NT2/D1 (cell line): Measurements from ENCODE around the gene TSPY8.
"Not testable (repeated sequence)": the region's sequence is repeated elsewhere in the genome, so short reads cannot be mapped to it uniquely, and the experiment has no call there.

Experiments
- DNase-seq: peaks from one replicate; pipeline ENCODE4 v3.0.0-alpha.2; 2011; ENCODE audit warnings: low read depth, low spot score
- H3K27me3 ChIP-seq: 2 replicates; pipeline ENCODE4 v1.6.0; 2011; ENCODE audit warnings: mild to moderate bottlenecking; ENCODE audit not compliant: insufficient read length, insufficient read depth
- H3K36me3 ChIP-seq: 2 replicates; pipeline ENCODE4 v1.6.1; 2011; ENCODE audit warnings: mild to moderate bottlenecking, low read length, mixed read lengths; ENCODE audit not compliant: insufficient read depth, insufficient read length
- H3K4me1 ChIP-seq: 2 replicates; pipeline ENCODE4 v1.5.1; 2011; ENCODE audit not compliant: insufficient read depth, insufficient read length
- H3K4me3 ChIP-seq: 2 replicates; pipeline ENCODE4 v1.5.1; 2011; ENCODE audit warnings: low read depth; ENCODE audit not compliant: insufficient read length
- H3K9ac ChIP-seq: 2 replicates; pipeline ENCODE4 v1.6.0; 2011; ENCODE audit warnings: low read depth; ENCODE audit not compliant: insufficient read length
- H3K9me3 ChIP-seq: 2 replicates; pipeline ENCODE4 v1.5.1; 2011; ENCODE audit warnings: mild to moderate bottlenecking, low read length; ENCODE audit not compliant: insufficient read depth
- SUZ12 ChIP-seq: IDR thresholded peaks from 2 replicates; pipeline ENCODE4 v1.6.1; 2011; ENCODE audit not compliant: insufficient read length, insufficient read depth; ENCODE audit errors: extremely low read depth
- YY1 ChIP-seq: IDR thresholded peaks from 2 replicates; pipeline ENCODE4 v1.6.1; 2011; ENCODE audit not compliant: insufficient read length, insufficient read depth
- ZNF274 ChIP-seq: IDR thresholded peaks from 2 replicates; pipeline ENCODE4 v1.6.1; 2011; ENCODE audit warnings: mild to moderate bottlenecking, low read depth, low read length

TSPY8 gene

GRCh38 chrY:9357497-9357896, at the start of gene TSPY8:
Gene TSPY8 (plus strand): TSS chrY:9357797. CDS start chrY:9357843, 46 bp downstream.
- not testable (repeated sequence) for H3K36me3 ChIP-seq, H3K27me3 ChIP-seq, H3K4me1 ChIP-seq, H3K4me3 ChIP-seq, H3K9me3 ChIP-seq, DNase-seq, H3K9ac ChIP-seq

GRCh38 chrY:9320996-9321395, 36.6 kb upstream of the TSPY8 start:
- H3K9ac ChIP-seq = no peak overlapping the region
- no peaks in the 10 kb centered on the region for H3K4me1 ChIP-seq
- no peaks in the 10 kb centered on the region for H3K36me3 ChIP-seq
- no peaks in the 10 kb centered on the region for H3K9me3 ChIP-seq
- TF ChIP-seq SUZ12 = no peak
- no peak for TF ChIP-seq YY1
- TF ChIP-seq ZNF274 = no peak
- H3K27me3 ChIP-seq = no peaks in the 10 kb centered on the region
- no peak overlapping the region for H3K4me3 ChIP-seq
- DNase-seq = no peak

GRCh38 chrY:9337164-9337563, 20.4 kb upstream of the TSPY8 start, which contains the start of gene TSPY4:
Gene TSPY4 (plus strand): TSS chrY:9337464. CDS start chrY:9337510, 46 bp downstream.
- H3K9ac ChIP-seq, H3K36me3 ChIP-seq, H3K4me1 ChIP-seq, DNase-seq, H3K27me3 ChIP-seq, H3K9me3 ChIP-seq, H3K4me3 ChIP-seq: not testable (repeated sequence)

- not testable (repeated sequence) for H3K36me3 ChIP-seq, DNase-seq, H3K27me3 ChIP-seq, H3K9ac ChIP-seq, H3K9me3 ChIP-seq, H3K4me3 ChIP-seq, H3K4me1 ChIP-seq
Observed at GRCh38 chrY:9396527-9396926, 38.9 kb downstream of the TSPY8 start.

GRCh38 chrY:9398121-9398520, 40.5 kb downstream of the TSPY8 start, which contains the start of gene TSPY3:
Gene TSPY3 (plus strand): TSS chrY:9398421. CDS start chrY:9398467, 46 bp downstream.
- H3K4me1 ChIP-seq, H3K9me3 ChIP-seq, H3K36me3 ChIP-seq, DNase-seq, H3K9ac ChIP-seq, H3K4me3 ChIP-seq, H3K27me3 ChIP-seq: not testable (repeated sequence)
